Adrenal gland (tissue), 12 donors: ENCODE results near the gene CCL27. TPM values are rescaled to one million over a fixed set of nuclear protein-coding genes. Genes with fewer than 3 reads are reported as not detected.

ENCODE experiments used
- DNase-seq, 7 donors: peaks; one replicate each; pipeline ENCODE4 v3.0.0-alpha.2; 2019 to 2020
- H3K27ac ChIP-seq, 5 donors: fragments of 200-600 bp; sonication (generic) in 4 of 5; 1 replicate in 3 of 5; 2 replicates in 2 of 5; pipeline versions ENCODE4 v1.5.1 to v1.8.0; 2016 to 2020; ENCODE audit warnings: mild to moderate bottlenecking in 1 of 5
- H3K27me3 ChIP-seq: fragments of 200-600 bp; 2 replicates; pipeline ENCODE4 v1.8.0; 2021
- H3K36me3 ChIP-seq, 2 donors: fragments of 200-600 bp; replicated peaks in 1 of 2; 1 replicate in 1 of 2; 2 replicates in 1 of 2; pipeline versions ENCODE4 v1.5.1 to v1.8.0; 2018 to 2022
- H3K4me1 ChIP-seq, 2 donors: fragments of 200-600 bp; replicated peaks in 1 of 2; 1 replicate in 1 of 2; 2 replicates in 1 of 2; pipeline versions ENCODE4 v1.5.1 to v1.8.0; 2018 to 2021
- H3K4me3 ChIP-seq, 4 donors: fragments of 200-600 bp; sonication (generic) in 3 of 4; one replicate each; pipeline ENCODE4 v1.5.1; 2016 to 2018
- H3K9me3 ChIP-seq, 3 donors: fragments of 200-600 bp; sonication (generic) in 1 of 3; replicated peaks in 1 of 3; 1 replicate in 2 of 3; 2 replicates in 1 of 3; pipeline versions ENCODE4 v1.5.1 to v1.8.0; 2016 to 2021
- CTCF ChIP-seq, 6 experiments: fragments of 450-650 bp in 4 of 6; fragments of 200-600 bp in 2 of 6; sonication (generic) in 1 of 6; IDR thresholded peaks; 1 replicate in 5 of 6; 2 replicates in 1 of 6; pipeline versions ENCODE4 v1.5.1 to v1.8.0; 2016 to 2021; ENCODE audit warnings: antibody characterized with exemption in 6 of 6, mild to moderate bottlenecking in 2 of 6, moderate library complexity in 1 of 6
- POLR2A ChIP-seq, 2 donors: fragments of 450-650 bp; IDR thresholded peaks; one replicate each; pipeline ENCODE4 v1.6.1; 2017; ENCODE audit warnings: antibody characterized with exemption in 2 of 2, mild to moderate bottlenecking in 2 of 2, moderate library complexity in 1 of 2
- WGBS, 4 donors: extraction: QIAGEN DNeasy Blood & Tissue Kit in 2 of 4; methylation state at CpG; one replicate each; pipeline versions ENCODE4 v1.1.5 to v1.1.7; 2013 to 2017; 5-methylcytosine and 5-hydroxymethylcytosine counted together
- intact Hi-C, 2 donors: fragments of 100-400 bp; cut with DNase I; formaldehyde crosslinking; loops; one replicate each; pipeline versions ENCODE4 v1.14.1 to v1.15.0; 2022 to 2023
- polyA plus RNA-seq, 3 donors: library from polyadenylated mRNA; stranded (reverse); fragments of 200-250 nt in 2 of 3; fragments of 350-450 nt in 1 of 3; fragmentation: Illumina TruSeq in 1 of 3; extraction: RNeasy Lipid Tissue Mini Kit (QIAGEN cat#74804) in 1 of 3; gene quantifications; one replicate each; pipeline ENCODE4 v1.2.3, GENCODE V29; 2013 to 2014
- total RNA-seq, 9 donors: library from RNA; depleted of rRNA in 4 of 9; stranded (reverse); fragments of >200 nt in 4 of 9; fragments of 120-200 nt in 1 of 9; fragmentation: NEBNext Ultra II Directional in 1 of 9; extraction: Animal tissue kit (Norgen Biotek cat#: 25700) in 1 of 9; gene quantifications; one replicate each; pipeline versions ENCODE4 v1.1.0 to v1.2.4, GENCODE V29; 2013 to 2023
- donor health status: healthy with polysubstance abuse.
- donor health status: Bipolar disorder and iron deficiency.
- donor health status: DM: yes; HTN: yes; CAD: no.
- donor health status: DM: no; HTN: no; CAD: no.
- donor health status: DM: no; HTN: no; CAD: no.
- donor health status: DM: yes; HTN: yes; CAD: no.

CCL27 gene
- total and polyA plus RNA-seq, 12 donors, result 0.10 to 0.65 (median 0.33) TPM; not detected in 7

- Histone ChIP-seq H3K27ac (peak overlapping the region; percentile 48 to 99 (median 92)), H3K4me1 (peaks cover 7 to 17% of the 10 kb centered on the region in 2 donors), H3K9me3 (no peaks in the 10 kb centered on the region), H3K36me3 (no peaks in the 10 kb centered on the region), H3K4me3 (peak overlapping the region in 2 of 4 donors; percentile 53 to 79), H3K27me3 (no peaks in the 10 kb centered on the region)
- WGBS, 4 donors, result 0 to 2% (median 1%) methylated on average over 1 to 26 of the region's 26 CpGs; no CpG with 5 or more reads in 1 of the 4 donors
- TF ChIP-seq CTCF (IDR thresholded peaks at IDR 0.05) (no peak), POLR2A (IDR thresholded peaks at IDR 0.05) (no peak)
- intact Hi-C loops, result no loop called here
- DNase-seq, result no peak
These were observed 2.6 kb upstream of the CCL27 start for GRCh38 chr9:34665067-34665380.

- 23 to 43% (median 28%) methylated on average over 13 to 18 of the region's 18 CpGs for WGBS, 4 donors
- H3K4me1 ChIP-seq, result peaks cover 7 to 17% of the 10 kb centered on the region in 2 donors
- no peaks in the 10 kb centered on the region for H3K9me3 ChIP-seq
- no peaks in the 10 kb centered on the region for H3K27me3 ChIP-seq
- no peaks in the 10 kb centered on the region for H3K36me3 ChIP-seq
- intact Hi-C loops, result no loop called here
- TF ChIP-seq CTCF (IDR thresholded peaks at IDR 0.05) (peak; percentile 61 to 91 (median 72)), POLR2A (IDR thresholded peaks at IDR 0.05) (no peak)
- peak; percentile 68 to 92 (median 84) for DNase-seq
- H3K4me3 ChIP-seq, result peak overlapping the region in 2 of 4 donors; percentile 53 to 79
- peak overlapping the region; percentile 48 to 99 (median 92) for H3K27ac ChIP-seq
These were observed 2.0 kb upstream of the CCL27 start for GRCh38 chr9:34664281-34665066.

- Histone ChIP-seq H3K4me3 (no peak overlapping the region), H3K27me3 (no peaks in the 10 kb centered on the region), H3K27ac (no peak overlapping the region), H3K36me3 (no peaks in the 10 kb centered on the region), H3K9me3 (no peaks in the 10 kb centered on the region), H3K4me1 (peaks cover 7 to 17% of the 10 kb centered on the region in 2 donors)
- intact Hi-C loops, result no loop called here
- no peak for DNase-seq
- TF ChIP-seq POLR2A (IDR thresholded peaks at IDR 0.05) (no peak), CTCF (IDR thresholded peaks at IDR 0.05) (no peak)
These were observed 797 bp upstream of the CCL27 start for GRCh38 chr9:34663303-34663605.

- WGBS, 4 donors, result 87 to 95% (median 94%) methylated on average over 4 to 8 of the region's 8 CpGs
- intact Hi-C loops, result loop anchor here in 1 of 2 donors (10.0 kb wide), 1 partner anchor 45 kb away; no protein-coding TSS in a partner anchor
- DNase-seq, result no peak
- TF ChIP-seq CTCF (IDR thresholded peaks at IDR 0.05) (no peak), POLR2A (IDR thresholded peaks at IDR 0.05) (no peak)
- Histone ChIP-seq H3K27me3 (no peaks in the 10 kb centered on the region), H3K4me1 (peaks cover 4 to 5% of the 10 kb centered on the region in 2 donors), H3K36me3 (no peaks in the 10 kb centered on the region), H3K27ac (no peak overlapping the region), H3K9me3 (no peaks in the 10 kb centered on the region), H3K4me3 (no peak overlapping the region)
These were observed 2.7 kb downstream of the CCL27 start for GRCh38 chr9:34659592-34660253.
